ENCODE results near the gene GRID2IP.
"Not testable (repeated sequence)": the region's sequence is repeated elsewhere in the genome, so short reads cannot be mapped to it uniquely, and the experiment has no call there.

GRID2IP gene

GRCh38 chr7:6551016-6551511 lies at the start of gene GRID2IP:
TSS of gene GRID2IP (minus strand) at chr7:6551461. CDS start at chr7:6551436, 25 bp downstream.
- no peak for DNase-seq

DNA sequence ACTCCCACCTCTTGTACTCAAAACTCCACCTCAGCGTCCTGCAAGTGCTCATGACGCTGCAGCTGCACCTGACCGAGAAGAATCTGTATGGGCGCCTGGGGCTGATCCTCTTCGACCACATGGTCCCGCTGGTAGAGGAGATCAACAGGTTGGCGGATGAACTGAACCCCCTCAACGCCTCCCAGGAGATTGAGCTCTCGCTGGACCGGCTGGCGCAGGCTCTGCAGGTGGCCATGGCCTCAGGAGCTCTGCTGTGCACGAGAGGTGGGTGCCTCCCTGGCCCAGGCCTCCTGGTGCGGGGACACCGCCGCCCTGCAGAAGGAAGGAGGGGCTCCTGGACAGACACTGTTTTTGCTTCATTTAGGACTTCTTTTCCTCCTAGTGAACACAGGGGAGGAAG lies 48.8 kb upstream of the GRID2IP start:
- DNase-seq: no peak

DNA sequence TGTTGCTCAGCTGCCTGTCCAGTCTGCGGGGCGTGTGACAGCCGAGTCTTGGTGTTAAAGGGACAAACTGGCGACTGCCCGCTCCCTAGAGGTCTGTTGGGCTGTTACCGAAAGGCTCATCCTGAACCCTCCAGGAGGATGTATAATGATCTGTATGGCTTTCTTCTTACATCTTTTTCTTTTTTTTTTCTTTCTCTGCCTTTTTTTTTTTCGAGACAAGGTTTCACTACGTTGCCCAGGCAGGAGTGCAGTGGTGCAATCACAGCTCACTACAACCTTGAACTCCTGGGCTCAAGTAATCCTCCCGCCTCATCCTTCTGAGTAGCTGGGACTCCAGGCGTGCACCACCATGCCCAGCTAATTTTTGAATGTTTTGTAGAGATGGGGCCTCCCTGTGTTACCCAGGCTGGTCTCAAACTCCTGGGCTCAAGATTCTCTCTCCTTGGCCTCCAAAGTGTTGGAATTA lies 39.4 kb upstream of the GRID2IP start:
- DNase-seq: no peak

DNA sequence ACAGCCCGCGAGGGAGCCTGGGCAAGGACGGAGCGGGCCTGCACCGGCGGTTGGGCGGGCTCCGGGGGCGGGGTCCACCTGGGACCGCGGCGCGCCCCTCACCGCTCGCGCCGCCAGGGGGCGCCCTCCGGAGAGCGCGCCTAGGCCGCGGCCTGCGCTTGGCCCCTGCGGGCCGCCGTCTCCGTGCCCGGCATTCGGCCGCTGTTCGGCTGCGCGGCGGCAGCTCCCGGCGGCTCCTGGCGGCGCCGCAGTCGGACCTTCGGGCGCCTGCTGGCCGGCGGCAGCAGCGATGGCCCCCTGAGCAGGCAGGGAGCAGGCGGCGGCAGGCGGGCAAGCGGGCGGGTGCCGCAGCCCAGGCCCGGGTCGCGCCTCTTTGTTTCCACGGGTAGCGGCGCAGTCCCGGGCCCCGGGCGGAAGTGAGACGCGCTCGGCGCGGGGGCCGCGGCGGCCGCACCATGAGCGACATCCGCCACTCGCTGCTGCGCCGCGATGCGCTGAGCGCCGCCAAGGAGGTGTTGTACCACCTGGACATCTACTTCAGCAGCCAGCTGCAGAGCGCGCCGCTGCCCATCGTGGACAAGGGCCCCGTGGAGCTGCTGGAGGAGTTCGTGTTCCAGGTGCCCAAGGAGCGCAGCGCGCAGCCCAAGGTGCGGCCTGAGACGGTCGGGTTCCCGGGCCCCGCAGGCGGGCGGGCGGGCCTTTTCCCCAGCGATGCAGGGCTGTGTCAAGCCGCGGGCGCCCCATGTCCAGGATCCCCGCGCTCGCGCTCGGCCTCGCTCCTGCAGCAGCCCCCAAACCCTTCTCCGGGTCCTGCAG lies 38.8 kb upstream of the GRID2IP start, which contains the start of gene INTS15:
TSS of gene INTS15 (plus strand) at position 193 of the 816 bp plus-strand sequence. CDS start at position 456, 263 bp downstream.
- DNase-seq: peak; percentile 85

GRCh38 chr7:6589151-6589828 lies 38.0 kb upstream of the GRID2IP start:
- no peak for DNase-seq

DNA sequence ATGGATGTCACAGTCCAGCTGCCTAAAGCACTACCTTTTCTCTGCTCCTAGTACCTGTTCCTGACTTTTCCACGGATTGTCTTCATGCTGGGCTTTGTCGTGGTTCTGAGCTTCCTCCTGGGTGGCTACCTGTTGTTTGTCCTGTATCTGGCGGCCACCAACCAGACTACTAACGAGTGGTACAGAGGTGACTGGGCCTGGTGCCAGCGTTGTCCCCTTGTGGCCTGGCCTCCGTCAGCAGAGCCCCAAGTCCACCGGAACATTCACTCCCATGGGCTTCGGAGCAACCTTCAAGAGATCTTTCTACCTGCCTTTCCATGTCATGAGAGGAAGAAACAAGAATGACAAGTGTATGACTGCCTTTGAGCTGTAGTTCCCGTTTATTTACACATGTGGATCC lies 37.3 kb upstream of the GRID2IP start:
- DNase-seq: no peak

GRCh38 chr7:6585746-6586432 lies 34.6 kb upstream of the GRID2IP start:
- DNase-seq: not testable (repeated sequence)

GRCh38 chr7:6579446-6579845 lies 28.2 kb upstream of the GRID2IP start:
- DNase-seq: no peak

GRCh38 chr7:6578114-6579084 lies 27.1 kb upstream of the GRID2IP start:
- no peak for DNase-seq

DNA sequence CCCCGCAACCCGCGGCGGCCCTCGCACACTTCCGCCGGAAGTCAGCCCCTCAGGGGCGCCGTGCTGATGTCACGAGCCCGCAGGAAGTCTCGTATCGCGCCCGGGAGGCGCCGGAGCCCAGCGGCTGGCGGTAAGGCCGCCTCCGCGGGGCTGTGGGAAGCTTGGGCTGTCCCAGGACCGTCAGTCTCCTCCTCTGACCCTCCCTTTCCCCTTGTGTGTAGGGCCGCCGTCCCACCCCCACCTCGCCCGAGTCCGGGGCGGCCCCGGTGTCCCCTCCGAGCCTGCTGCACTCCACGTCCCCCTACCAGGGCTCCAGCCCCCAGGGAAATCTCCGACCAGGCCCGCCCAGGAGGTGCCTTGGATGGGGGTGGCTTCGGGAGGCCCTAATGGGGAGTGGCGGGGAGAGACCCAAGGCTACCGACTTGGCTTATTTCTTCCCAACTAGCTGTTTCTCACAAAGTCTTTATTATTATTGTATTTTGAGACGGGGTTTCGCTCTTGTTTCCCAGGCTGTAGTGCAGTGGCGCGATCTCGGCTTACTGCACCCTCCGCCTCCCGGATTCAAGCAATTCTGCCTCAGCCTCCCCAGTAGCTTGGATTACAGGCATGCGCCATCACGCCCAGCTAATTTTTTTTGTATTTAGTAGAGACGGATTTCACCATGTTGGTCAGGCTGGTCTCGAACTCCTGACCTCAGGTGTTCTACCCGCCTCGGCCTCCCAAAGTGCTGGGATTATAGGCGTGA lies 26.3 kb upstream of the GRID2IP start, which contains the start of gene ZDHHC4:
TSS of gene ZDHHC4 (plus strand) at position 86 of the 745 bp plus-strand sequence. CDS start 3,108 bp downstream, outside the sequence.
- peak; percentile 94 for DNase-seq

DNA sequence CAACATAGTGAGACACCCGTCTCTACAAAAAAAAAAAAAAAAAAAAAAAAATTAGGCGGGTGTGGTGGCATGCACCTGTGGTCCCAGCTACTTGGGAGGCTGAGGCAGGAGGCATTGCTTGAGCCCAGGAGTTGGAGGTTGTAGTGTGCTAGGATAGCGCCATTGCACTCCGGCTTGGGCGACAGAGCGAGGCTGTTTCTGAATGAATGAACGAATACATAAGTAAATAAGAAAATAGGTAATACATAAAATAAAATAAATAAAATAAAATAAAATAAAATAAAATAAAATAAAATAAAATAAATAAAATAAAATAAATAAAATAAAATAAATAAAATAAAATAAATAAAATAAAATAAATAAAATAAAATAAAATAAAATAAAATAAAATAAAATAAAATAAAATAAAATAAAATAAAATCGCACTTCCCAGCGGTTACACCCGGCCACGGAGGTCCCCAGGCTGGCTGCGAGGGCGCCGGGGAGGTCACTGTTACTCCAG lies 25.7 kb upstream of the GRID2IP start:
- not testable (repeated sequence) for DNase-seq

GRCh38 chr7:6576024-6576866 lies 25.0 kb upstream of the GRID2IP start:
- DNase-seq: peak; percentile 16

DNA sequence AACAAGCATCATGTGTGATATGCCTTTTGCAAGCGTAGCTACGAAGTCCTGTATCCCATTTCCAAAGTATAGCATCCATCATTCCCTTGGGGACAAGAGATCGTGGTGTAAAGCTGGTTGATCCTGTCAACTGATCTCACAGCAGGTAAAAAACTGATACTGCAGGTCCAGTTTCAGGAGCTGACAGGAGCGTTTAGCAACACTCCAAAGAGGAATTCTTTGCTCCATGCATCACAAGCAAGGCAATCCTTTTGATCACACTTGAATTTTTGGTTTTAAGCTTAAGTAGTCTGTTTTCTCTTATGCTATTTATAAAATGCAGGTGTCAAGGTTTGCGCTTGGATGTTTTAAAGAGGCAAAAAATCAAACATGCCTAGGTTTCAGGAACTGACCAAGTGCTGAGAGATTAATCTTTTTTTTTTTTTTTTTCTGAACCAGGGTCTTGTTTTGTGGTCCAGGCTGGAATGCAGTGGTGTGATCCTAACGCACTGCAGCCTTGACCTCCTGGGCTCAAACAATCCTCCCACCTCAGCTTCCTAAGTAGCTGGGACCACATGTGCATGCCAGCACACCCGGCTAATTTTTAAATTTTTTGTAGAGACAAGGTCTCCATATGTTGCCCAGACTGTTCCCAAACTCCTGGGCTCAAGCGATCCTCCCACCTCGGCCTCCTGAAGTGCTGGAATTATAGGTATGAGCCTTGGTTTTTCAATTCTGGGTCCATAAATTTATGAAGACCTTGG lies 24.2 kb upstream of the GRID2IP start:
- DNase-seq: no peak

GRCh38 chr7:6571160-6571779 lies 20.0 kb upstream of the GRID2IP start:
- peak; percentile 15 for DNase-seq

- DNase-seq: no peak
Observed at GRCh38 chr7:6567886-6568285, 16.6 kb upstream of the GRID2IP start.

DNA sequence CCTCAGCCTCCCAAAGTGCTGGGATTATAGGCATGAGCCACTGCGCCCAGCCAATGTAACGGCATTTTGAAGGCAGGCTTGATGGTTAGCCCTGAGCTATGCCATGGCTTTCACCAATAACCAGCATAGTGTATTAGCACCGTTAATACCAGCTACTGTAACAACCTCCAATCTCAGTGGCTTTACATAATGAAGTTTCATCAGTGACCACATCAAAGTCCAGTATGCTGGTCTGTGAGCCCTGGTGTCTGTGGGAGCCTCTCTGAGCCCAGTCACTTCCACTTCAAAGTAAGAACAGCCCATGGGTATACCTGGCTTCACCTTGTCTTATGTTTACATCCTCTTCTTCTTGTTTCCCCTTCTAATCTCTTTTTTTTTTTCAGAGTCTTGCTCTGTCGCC lies 14.4 kb upstream of the GRID2IP start:
- DNase-seq: no peak

DNA sequence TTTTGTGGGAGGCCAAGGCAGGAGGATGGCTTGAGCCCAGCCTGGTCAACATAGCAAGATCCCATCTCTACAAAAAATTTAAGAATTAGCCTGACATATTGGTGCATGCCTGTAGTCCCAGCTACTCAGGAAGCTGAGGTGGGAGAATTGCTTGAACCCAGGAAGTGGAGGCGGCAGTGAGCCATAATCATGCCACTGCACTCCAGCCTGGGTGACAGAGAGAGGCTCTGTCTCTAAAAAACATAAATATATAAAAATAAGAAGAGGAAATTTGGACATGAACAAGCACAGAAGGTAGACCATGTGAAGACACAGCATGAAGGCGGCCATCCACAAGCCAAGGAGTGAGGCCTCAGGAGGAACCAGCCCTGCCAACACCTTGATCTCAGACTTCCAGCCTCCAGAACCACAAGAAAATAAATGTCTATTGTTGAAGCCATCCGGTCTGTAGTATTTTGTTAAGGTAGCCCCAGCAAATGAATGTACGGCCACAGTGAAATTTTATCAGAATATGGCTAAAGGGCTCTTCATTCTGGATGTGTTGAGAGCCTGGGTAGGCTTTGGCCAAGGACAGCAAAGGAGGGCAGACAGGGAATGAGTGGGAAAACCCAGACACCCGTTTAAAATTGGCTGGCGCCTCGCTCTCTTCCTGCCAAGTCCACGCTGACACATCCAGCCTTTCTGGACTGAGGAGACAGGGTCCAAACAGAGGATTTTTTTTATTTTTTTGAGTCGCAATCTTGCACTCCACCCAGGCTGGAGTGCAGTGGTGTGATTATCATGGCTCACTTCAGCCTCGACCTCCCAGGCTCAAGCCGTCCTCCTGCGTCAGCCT lies 12.9 kb upstream of the GRID2IP start:
- DNase-seq: no peak

- DNase-seq: no peak
Observed at GRCh38 chr7:6562106-6562505, 10.8 kb upstream of the GRID2IP start.

Measured in activated CD4-positive, alpha-beta T cell treated with anti-CD3 and anti-CD28 coated beads, Interleukin-2, Interleukin-6, amounts not matched to agents 100 ng/mL and 50 ng/mL, durations not matched to agents 16 hours and 8 hours (primary cell).